Ovary (tissue), 9 donors: ENCODE measurements around the gene TP53I11. TPM values are rescaled to one million over a fixed set of nuclear protein-coding genes. Genes with fewer than 3 reads are reported as not detected.

Experiments used
- DNase-seq, 5 donors: peaks; one replicate each; pipeline ENCODE4 v3.0.0-alpha.2; 2019 to 2020
- H3K27ac ChIP-seq, 2 donors: fragments of 200-600 bp; one replicate each; pipeline versions ENCODE4 v1.5.1 to v1.8.0; 2019 to 2022
- H3K27me3 ChIP-seq: fragments of 200-600 bp; one replicate; pipeline ENCODE4 v1.8.0; 2022
- H3K36me3 ChIP-seq: fragments of 200-600 bp; sonication (generic); one replicate; pipeline ENCODE4 v1.5.1; 2019
- H3K4me1 ChIP-seq: one replicate; pipeline ENCODE4 v1.8.1; 2013; ENCODE audit warnings: mild to moderate bottlenecking, moderate library complexity; ENCODE audit not compliant: insufficient read depth
- H3K4me3 ChIP-seq: fragments of 200-600 bp; sonication (generic); one replicate; pipeline ENCODE4 v1.5.1; 2017
- H3K9me3 ChIP-seq, 2 donors: fragments of 200-600 bp in 1 of 2; sonication (generic) in 1 of 2; one replicate each; pipeline versions ENCODE4 v1.5.1 to v1.8.1; 2013 to 2019; ENCODE audit warnings: mild to moderate bottlenecking in 1 of 2, moderate library complexity in 1 of 2
- CTCF ChIP-seq, 3 donors: fragments of 450-650 bp in 2 of 3; fragments of 200-600 bp in 1 of 3; IDR thresholded peaks; one replicate each; pipeline versions ENCODE4 v1.5.1 to v1.8.0; 2016 to 2022; ENCODE audit warnings: antibody characterized with exemption in 3 of 3, mild to moderate bottlenecking in 1 of 3
- EP300 ChIP-seq: sonication (generic); formaldehyde crosslinking; IDR thresholded peaks from one replicate; pipeline ENCODE4 v1.6.1; 2017; ENCODE audit warnings: antibody characterized with exemption
- POLR2A ChIP-seq: fragments of 450-650 bp; IDR thresholded peaks from one replicate; pipeline ENCODE4 v1.6.1; 2017; ENCODE audit warnings: antibody characterized with exemption, mild to moderate bottlenecking, moderate library complexity
- WGBS, 3 donors: extraction: QIAGEN DNeasy Blood & Tissue Kit in 1 of 3; methylation state at CpG; one replicate each; pipeline versions ENCODE4 v1.1.5 to v1.1.7; 2013 to 2017; 5-methylcytosine and 5-hydroxymethylcytosine counted together
- intact Hi-C, 4 donors: fragments of 100-400 bp; cut with DNase I; formaldehyde crosslinking; loops; one replicate each; pipeline versions ENCODE4 v1.11.0 to v1.15.1; 2022 to 2023
- polyA plus RNA-seq, 2 donors: library from polyadenylated mRNA; stranded (reverse); fragments of 200-250 nt in 1 of 2; fragments of 350-450 nt in 1 of 2; fragmentation: Illumina TruSeq in 1 of 2; extraction: RNeasy Lipid Tissue Mini Kit (QIAGEN cat#74804) in 1 of 2; gene quantifications; one replicate each; pipeline ENCODE4 v1.2.3, GENCODE V29; 2013 to 2014
- total RNA-seq, 7 donors: library from RNA; depleted of rRNA in 2 of 7; stranded (reverse); fragments of >200 nt in 2 of 7; fragmentation: NEBNext Ultra II Directional in 3 of 7; extraction: Animal tissue kit (Norgen Biotek cat#: 25700) in 3 of 7; gene quantifications; one replicate each; pipeline versions ENCODE4 v1.1.0 to v1.2.4, GENCODE V29; 2016 to 2023
- donor health status: DM: no; HTN: no; CAD: no; lungs with moderate emphysema.
- donor health status: DM: no; HTN: no; CAD: no.
- donor health status: Bipolar disorder and iron deficiency.
- donor health status: DM: yes; HTN: yes; CAD: no.
- donor health status: DM: no; HTN: no; CAD: no.
- donor health status: DM: yes; HTN: yes; CAD: no.

Gene TP53I11
- total and polyA plus RNA-seq, 9 donors = 9.2 to 51.9 (median 21.8) TPM

GRCh38 chr11:44943696-44944095 lies 7.0 kb downstream of the TP53I11 start:
- H3K4me1 ChIP-seq = no peaks in the 10 kb centered on the region
- no peaks in the 10 kb centered on the region for H3K36me3 ChIP-seq
- intact Hi-C loops = loop anchor here in 1 of 4 donors (10.0 kb wide), 1 partner anchor 351 kb away; no protein-coding TSS in a partner anchor
- H3K27ac ChIP-seq = no peak overlapping the region
- no peak overlapping the region for H3K4me3 ChIP-seq
- no peaks in the 10 kb centered on the region for H3K9me3 ChIP-seq
- no peak for TF ChIP-seq CTCF (IDR thresholded peaks at IDR 0.05)
- TF ChIP-seq POLR2A = no peak
- no peak for TF ChIP-seq EP300
- H3K27me3 ChIP-seq = no peaks in the 10 kb centered on the region
- 74 to 87% (median 87%) methylated on average over 7 of the region's 7 CpGs for WGBS, 3 donors
- no peak for DNase-seq

GRCh38 chr11:44943118-44943517 lies 7.6 kb downstream of the TP53I11 start:
- Histone ChIP-seq H3K36me3 (no peaks in the 10 kb centered on the region), H3K27ac (no peak overlapping the region), H3K27me3 (no peaks in the 10 kb centered on the region), H3K9me3 (no peaks in the 10 kb centered on the region), H3K4me3 (no peak overlapping the region), H3K4me1 (no peaks in the 10 kb centered on the region)
- TF ChIP-seq EP300 = no peak
- TF ChIP-seq POLR2A = no peak
- TF ChIP-seq CTCF (IDR thresholded peaks at IDR 0.05) = no peak
- no peak for DNase-seq
- 77 to 84% (median 79%) methylated on average over 7 of the region's 7 CpGs for WGBS, 3 donors
- intact Hi-C loops = loop anchor here in 1 of 4 donors (10.0 kb wide), 1 partner anchor 352 kb away; no protein-coding TSS in a partner anchor

- no peaks in the 10 kb centered on the region for H3K27me3 ChIP-seq
- H3K27ac ChIP-seq = no peak overlapping the region
- no peaks in the 10 kb centered on the region for H3K36me3 ChIP-seq
- no peaks in the 10 kb centered on the region for H3K4me1 ChIP-seq
- intact Hi-C loops = loop anchor here in 1 of 4 donors (10.0 kb wide), 1 partner anchor 353 kb away; no protein-coding TSS in a partner anchor
- no peak for DNase-seq
- WGBS, 3 donors = 84 to 87% (median 86%) methylated on average over 10 of the region's 10 CpGs
- TF ChIP-seq POLR2A (no peak), EP300 (no peak), CTCF (IDR thresholded peaks at IDR 0.05) (no peak)
- no peak overlapping the region for H3K4me3 ChIP-seq
- H3K9me3 ChIP-seq = no peaks in the 10 kb centered on the region
Measured at GRCh38 chr11:44942029-44942955, 8.4 kb downstream of the TP53I11 start.

GRCh38 chr11:44941259-44942021 lies 9.2 kb downstream of the TP53I11 start:
- intact Hi-C loops = loop anchor here in 1 of 4 donors (10.0 kb wide), 1 partner anchor 353 kb away; no protein-coding TSS in a partner anchor
- Histone ChIP-seq H3K27ac (no peak overlapping the region), H3K36me3 (no peaks in the 10 kb centered on the region), H3K4me3 (no peak overlapping the region), H3K9me3 (no peaks in the 10 kb centered on the region), H3K4me1 (peaks cover 2% of the 10 kb centered on the region), H3K27me3 (no peaks in the 10 kb centered on the region)
- 64 to 76% (median 69%) methylated on average over 12 of the region's 12 CpGs for WGBS, 3 donors
- DNase-seq = no peak
- TF ChIP-seq POLR2A (no peak), EP300 (no peak), CTCF (IDR thresholded peaks at IDR 0.05) (no peak)
